Prostate gland (tissue), 2 donors: ENCODE measurements around the gene F11. TPM values are rescaled to one million over a fixed set of nuclear protein-coding genes. Genes with fewer than 3 reads are reported as not detected.

ENCODE experiments used
- DNase-seq: peaks from one replicate; pipeline ENCODE4 v3.0.0-alpha.2; 2019; ENCODE audit warnings: low spot score
- H3K27ac ChIP-seq, 2 donors: fragments of 200-600 bp; sonication (generic); 2 replicates each; pipeline ENCODE4 v1.5.1; 2017 to 2019
- H3K27me3 ChIP-seq: fragments of 200-600 bp; sonication (generic); replicated peaks from 2 replicates; pipeline ENCODE4 v1.5.1; 2019; ENCODE audit not compliant: insufficient read depth
- H3K36me3 ChIP-seq, 2 donors: fragments of 200-600 bp; sonication (generic); 1 replicate in 1 of 2; 2 replicates in 1 of 2; pipeline versions ENCODE4 v1.5.1 to v1.8.1; 2017 to 2019
- H3K4me1 ChIP-seq: fragments of 200-600 bp; sonication (generic); replicated peaks from 2 replicates; pipeline ENCODE4 v1.5.1; 2019
- H3K4me3 ChIP-seq, 2 donors: fragments of 200-600 bp; sonication (generic); 2 replicates each; pipeline ENCODE4 v1.5.1; 2017 to 2019
- H3K9me3 ChIP-seq: fragments of 200-600 bp; sonication (generic); 2 replicates; pipeline ENCODE4 v1.5.1; 2017
- CTCF ChIP-seq, 4 experiments: fragments of 200-600 bp in 2 of 4; fragments of 450-650 bp in 2 of 4; sonication (generic) in 2 of 4; IDR thresholded peaks; 1 replicate in 3 of 4; 2 replicates in 1 of 4; pipeline ENCODE4 v1.5.1; 2016 to 2019; ENCODE audit warnings: antibody characterized with exemption in 4 of 4, mild to moderate bottlenecking in 2 of 4, moderate library complexity in 2 of 4
- POLR2A ChIP-seq: fragments of 450-650 bp; IDR thresholded peaks from one replicate; pipeline ENCODE4 v1.6.1; 2016; ENCODE audit warnings: antibody characterized with exemption, mild to moderate bottlenecking
- POLR2AphosphoS5 ChIP-seq: sonication (generic); formaldehyde crosslinking; IDR thresholded peaks from one replicate; pipeline ENCODE4 v1.6.1; 2017; ENCODE audit warnings: antibody characterized with exemption
- WGBS: methylation state at CpG from one replicate; pipeline ENCODE4 v1.1.5; 2018; 5-methylcytosine and 5-hydroxymethylcytosine counted together
- intact Hi-C: fragments of 100-400 bp; cut with DNase I; formaldehyde crosslinking; loops from one replicate; pipeline ENCODE4 v1.14.2; 2022
- total RNA-seq, 2 donors: library from RNA; depleted of rRNA; stranded (reverse); fragments of >200 nt; gene quantifications; one replicate each; pipeline ENCODE4 v1.1.0, GENCODE V29; 2016

Gene F11
- not detected for total RNA-seq

GRCh38 chr4:186265683-186266652 lies at the start of gene F11:
Gene F11, plus strand, starts transcription at chr4:186266189. Its CDS starts 948 bp downstream, at chr4:186267137.
- TF ChIP-seq POLR2A (no peak), POLR2AphosphoS5 (no peak), CTCF (IDR thresholded peaks at IDR 0.05) (no peak)
- intact Hi-C loops = no loop called here
- H3K4me3 ChIP-seq = no peak within 1 kb of the TSS
- H3K27me3 ChIP-seq = no peaks in the 10 kb centered on the region
- no peaks in the 10 kb centered on the region for H3K36me3 ChIP-seq
- H3K27ac ChIP-seq = no peak within 1 kb of the TSS
- 61% methylated on average over 10 of the region's 10 CpGs for WGBS
- no peak for DNase-seq
- no peaks in the 10 kb centered on the region for H3K4me1 ChIP-seq
- H3K9me3 ChIP-seq = no peaks in the 10 kb centered on the region

GRCh38 chr4:186216465-186217024 lies 49.4 kb upstream of the F11 start:
- TF ChIP-seq POLR2AphosphoS5 (no peak), POLR2A (no peak)
- Histone ChIP-seq H3K9me3 (no peaks in the 10 kb centered on the region), H3K36me3 (no peaks in the 10 kb centered on the region), H3K4me3 (no peak overlapping the region), H3K4me1 (no peaks in the 10 kb centered on the region), H3K27me3 (no peaks in the 10 kb centered on the region), H3K27ac (no peak overlapping the region)
- intact Hi-C loops = no loop called here
- WGBS = 64% methylated on average over 8 of the region's 8 CpGs
- no peak for DNase-seq

- 73% methylated on average over 1 of the region's 1 CpG for WGBS
- TF ChIP-seq POLR2A (no peak), POLR2AphosphoS5 (no peak), CTCF (IDR thresholded peaks at IDR 0.05) (no peak)
- H3K9me3 ChIP-seq = no peaks in the 10 kb centered on the region
- no peak overlapping the region for H3K4me3 ChIP-seq
- no peaks in the 10 kb centered on the region for H3K27me3 ChIP-seq
- H3K27ac ChIP-seq = no peak overlapping the region
- DNase-seq = no peak
- no peaks in the 10 kb centered on the region for H3K4me1 ChIP-seq
- intact Hi-C loops = no loop called here
- H3K36me3 ChIP-seq = no peaks in the 10 kb centered on the region
Measured at GRCh38 chr4:186217733-186218293, 48.2 kb upstream of the F11 start.

- WGBS = 73% methylated on average over 1 of the region's 1 CpG
- H3K4me1 ChIP-seq = no peaks in the 10 kb centered on the region
- H3K27me3 ChIP-seq = no peaks in the 10 kb centered on the region
- intact Hi-C loops = no loop called here
- H3K27ac ChIP-seq = no peak overlapping the region
- no peaks in the 10 kb centered on the region for H3K36me3 ChIP-seq
- H3K4me3 ChIP-seq = no peak overlapping the region
- no peak for DNase-seq
- TF ChIP-seq POLR2A (no peak), CTCF (IDR thresholded peaks at IDR 0.05) (no peak), POLR2AphosphoS5 (no peak)
- H3K9me3 ChIP-seq = no peaks in the 10 kb centered on the region
Measured at GRCh38 chr4:186221624-186222023, 44.4 kb upstream of the F11 start.

GRCh38 chr4:186225848-186226247 lies 40.1 kb upstream of the F11 start:
- no peaks in the 10 kb centered on the region for H3K4me1 ChIP-seq
- no peak overlapping the region for H3K27ac ChIP-seq
- no peak for TF ChIP-seq POLR2A
- TF ChIP-seq CTCF (IDR thresholded peaks at IDR 0.05) = no peak
- TF ChIP-seq POLR2AphosphoS5 = no peak
- no peak overlapping the region for H3K4me3 ChIP-seq
- H3K9me3 ChIP-seq = no peaks in the 10 kb centered on the region
- H3K36me3 ChIP-seq = no peaks in the 10 kb centered on the region
- intact Hi-C loops = no loop called here
- H3K27me3 ChIP-seq = no peaks in the 10 kb centered on the region
- DNase-seq = no peak
